Measurements from ENCODE around the gene LOXHD1. TPM values are rescaled to one million over a fixed set of nuclear protein-coding genes. Genes with fewer than 3 reads are reported as not detected.

LOXHD1 gene
- total and polyA plus RNA-seq, 4 experiments from 2014 or later: not detected

DNA sequence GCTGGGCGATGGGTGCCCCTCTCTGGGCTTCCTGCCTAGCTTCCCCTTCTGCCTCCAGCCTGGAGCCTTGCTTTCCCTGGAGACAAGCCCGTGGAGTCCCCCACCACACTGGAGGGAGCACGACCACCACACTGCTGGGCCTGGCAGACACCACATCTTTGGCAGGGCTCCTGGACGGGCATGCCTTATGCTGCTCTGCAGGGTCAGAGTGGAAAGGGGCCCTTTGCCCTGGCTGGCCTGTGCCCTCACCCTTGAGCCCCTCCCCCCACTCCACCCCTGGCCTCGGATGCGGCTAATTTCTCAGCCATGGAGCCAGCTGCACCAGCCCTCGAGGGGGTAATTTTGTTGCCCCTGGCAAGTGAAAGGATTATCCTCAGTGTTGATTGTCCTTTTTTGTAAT, 194.5 kb downstream of the LOXHD1 start:
- no peak for DNase-seq
- H3K9me3 Mint-ChIP-seq: peaks cover 0 to 2% (median 0%) of the 10 kb centered on the region in 8 donors
- H3K27me3 ChIP-seq (ENCODE audit: insufficient read depth, low read length): no peaks in the 10 kb centered on the region
- H3K9me3 ChIP-seq (ENCODE audit: control insufficient read depth in 1 of 2, low read length in 2 of 2): no peaks in the 10 kb centered on the region
- POLR2A ChIA-PET (ENCODE audit: partially characterized antibody): interaction anchor here (0.6 kb wide), 1 partner anchor 290 kb away, joined by 3 read pairs; no protein-coding TSS in a partner anchor
- intact Hi-C loops (cut with micrococcal nuclease): no loop called here
- H3K4me1 ChIP-seq (ENCODE audit: insufficient read depth, low read length): no peaks in the 10 kb centered on the region
- no peaks in the 10 kb centered on the region for H3K36me3 Mint-ChIP-seq
- no peak overlapping the region for H3K4me3 ChIP-seq (ENCODE audit: low read length in 2 of 2)
- CTCF ChIA-PET (ENCODE audit: partially characterized antibody): no interaction called here
- H3K36me3 ChIP-seq (ENCODE audit: insufficient read depth, low read length): no peaks in the 10 kb centered on the region
- no peak overlapping the region for H3K27ac ChIP-seq (ENCODE audit: low read depth, low read length)
- H3K4me1 Mint-ChIP-seq: no peaks in the 10 kb centered on the region
- peaks cover 6 to 10% of the 10 kb centered on the region in 2 donors for H3K27me3 Mint-ChIP-seq
- H3K27ac Mint-ChIP-seq: no peak overlapping the region
- no peak overlapping the region for H3K4me3 Mint-ChIP-seq

DNA sequence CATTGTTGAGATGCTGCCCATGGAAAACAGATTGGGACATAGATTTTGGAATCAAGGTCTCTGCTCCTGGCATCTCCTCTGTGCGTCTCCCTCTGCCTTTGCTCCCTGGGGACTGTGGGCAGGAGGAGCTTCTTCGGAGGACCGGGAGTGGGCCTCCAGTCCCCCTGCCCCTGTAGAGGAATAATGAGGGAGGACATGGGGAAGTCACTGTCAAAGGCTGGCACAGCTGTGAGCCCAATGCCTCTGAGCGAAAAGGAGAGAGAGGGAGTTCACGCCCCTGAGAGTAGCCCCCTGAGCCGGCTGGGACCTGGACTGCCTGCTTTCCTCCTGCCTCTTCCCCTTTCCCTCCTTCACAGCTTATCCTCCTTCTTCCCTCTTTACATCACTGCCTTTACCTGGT, 195.0 kb downstream of the LOXHD1 start:
- ChIA-PET POLR2A (ENCODE audit: partially characterized antibody) (no interaction called here), CTCF (ENCODE audit: partially characterized antibody) (interaction anchor here (0.8 kb wide), 1 partner anchor 196 kb away, joined by 3 read pairs; no protein-coding TSS in a partner anchor)
- Histone ChIP-seq H3K27ac (ENCODE audit: low read depth, low read length) (no peak overlapping the region), H3K36me3 (ENCODE audit: insufficient read depth, low read length) (no peaks in the 10 kb centered on the region), H3K9me3 (ENCODE audit: control insufficient read depth in 1 of 2, low read length in 2 of 2) (no peaks in the 10 kb centered on the region), H3K4me3 (ENCODE audit: low read length in 2 of 2) (no peak overlapping the region), H3K27me3 (ENCODE audit: insufficient read depth, low read length) (no peaks in the 10 kb centered on the region), H3K4me1 (ENCODE audit: insufficient read depth, low read length) (no peaks in the 10 kb centered on the region)
- intact Hi-C loops (cut with micrococcal nuclease): no loop called here
- H3K27me3 Mint-ChIP-seq: peaks cover 6 to 11% of the 10 kb centered on the region in 2 donors
- no peak for DNase-seq
- H3K9me3 Mint-ChIP-seq: peaks cover 0 to 2% (median 0%) of the 10 kb centered on the region in 8 donors
- H3K27ac Mint-ChIP-seq: no peak overlapping the region
- no peak overlapping the region for H3K4me3 Mint-ChIP-seq
- no peaks in the 10 kb centered on the region for H3K4me1 Mint-ChIP-seq
- no peaks in the 10 kb centered on the region for H3K36me3 Mint-ChIP-seq

DNA sequence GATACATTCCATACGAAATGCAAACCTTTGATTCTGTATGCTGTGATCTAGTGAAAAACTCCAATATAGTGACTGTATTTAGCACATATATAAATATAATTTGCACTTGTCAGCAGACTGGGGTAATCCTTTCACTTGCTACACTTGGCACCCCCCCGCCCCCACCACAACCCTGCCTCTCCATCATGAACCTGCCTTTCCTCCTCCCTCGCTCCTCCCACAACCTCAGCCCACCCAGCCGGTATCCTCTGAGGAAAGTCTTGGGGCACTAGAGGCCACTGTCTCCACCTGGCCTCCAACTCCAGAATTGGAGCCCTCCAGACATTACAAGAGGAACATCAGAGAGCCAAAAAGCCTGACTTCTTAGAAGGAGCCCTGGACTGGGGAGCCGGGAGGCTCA, 196.3 kb downstream of the LOXHD1 start:
- ChIA-PET CTCF (ENCODE audit: partially characterized antibody) (interaction anchor here (1.1 kb wide), 1 partner anchor 25 kb away, joined by 3 read pairs; no protein-coding TSS in a partner anchor), POLR2A (ENCODE audit: partially characterized antibody) (no interaction called here)
- Mint-ChIP-seq H3K9me3 (peaks cover 0 to 2% (median 0%) of the 10 kb centered on the region in 8 donors), H3K27me3 (peaks cover 6 to 11% of the 10 kb centered on the region in 2 donors), H3K27ac (no peak overlapping the region), H3K4me3 (no peak overlapping the region), H3K36me3 (no peaks in the 10 kb centered on the region), H3K4me1 (no peaks in the 10 kb centered on the region)
- Histone ChIP-seq H3K27me3 (ENCODE audit: insufficient read depth, low read length) (no peaks in the 10 kb centered on the region), H3K4me1 (ENCODE audit: insufficient read depth, low read length) (no peaks in the 10 kb centered on the region), H3K9me3 (ENCODE audit: control insufficient read depth in 1 of 2, low read length in 2 of 2) (no peaks in the 10 kb centered on the region), H3K36me3 (ENCODE audit: insufficient read depth, low read length) (no peaks in the 10 kb centered on the region), H3K27ac (ENCODE audit: low read depth, low read length) (no peak overlapping the region), H3K4me3 (ENCODE audit: low read length in 2 of 2) (no peak overlapping the region)
- intact Hi-C loops (cut with micrococcal nuclease): no loop called here
- no peak for DNase-seq

DNA sequence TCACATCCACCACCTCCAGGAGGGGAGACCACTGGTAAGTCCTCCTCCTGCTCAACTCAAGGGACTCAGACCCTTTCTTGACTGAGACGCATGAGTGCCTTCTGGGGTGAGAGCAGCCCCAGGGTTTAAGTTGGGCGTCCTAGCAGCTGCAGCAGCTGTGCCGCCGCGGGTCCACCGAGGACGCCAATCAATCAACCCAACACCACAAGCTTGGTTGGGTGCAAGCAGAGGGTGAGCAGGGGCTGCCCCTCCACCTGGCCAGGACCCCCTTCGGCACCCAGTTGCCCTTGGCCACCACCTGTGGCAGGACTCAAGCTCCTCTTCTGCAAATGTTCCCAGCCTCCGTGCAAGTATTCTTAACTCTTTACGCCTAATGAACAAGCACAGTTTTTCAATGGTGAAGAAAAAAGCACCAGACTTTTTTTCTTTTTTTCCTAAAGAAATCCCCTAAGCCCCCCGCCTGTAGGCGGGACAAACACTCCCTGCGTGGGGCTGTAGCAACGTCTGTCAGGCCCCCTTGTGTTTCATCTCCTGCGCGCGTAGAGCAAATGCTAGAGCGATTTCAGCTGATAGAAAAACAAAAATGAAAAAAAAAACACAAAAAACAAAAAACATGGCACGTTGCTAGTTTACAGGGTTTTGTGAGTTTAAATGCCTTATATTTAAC, 197.1 kb downstream of the LOXHD1 start:
- no peaks in the 10 kb centered on the region for H3K27me3 ChIP-seq (ENCODE audit: insufficient read depth, low read length)
- Mint-ChIP-seq H3K4me1 (no peaks in the 10 kb centered on the region), H3K27ac (no peak overlapping the region), H3K27me3 (peaks cover 4 to 8% of the 10 kb centered on the region in 2 donors), H3K9me3 (peaks cover 0 to 2% (median 0%) of the 10 kb centered on the region in 8 donors), H3K36me3 (no peaks in the 10 kb centered on the region), H3K4me3 (no peak overlapping the region)
- H3K9me3 ChIP-seq (ENCODE audit: control insufficient read depth in 1 of 2, low read length in 2 of 2): no peaks in the 10 kb centered on the region
- DNase-seq: no peak
- H3K4me1 ChIP-seq (ENCODE audit: insufficient read depth, low read length): no peaks in the 10 kb centered on the region
- ChIA-PET POLR2A (ENCODE audit: partially characterized antibody) (no interaction called here), CTCF (ENCODE audit: partially characterized antibody) (interaction anchor here (1.1 kb wide), 1 partner anchor 24 kb away, joined by 3 read pairs; no protein-coding TSS in a partner anchor)
- no peak overlapping the region for H3K4me3 ChIP-seq (ENCODE audit: low read length in 2 of 2)
- H3K36me3 ChIP-seq (ENCODE audit: insufficient read depth, low read length): no peaks in the 10 kb centered on the region
- no peak overlapping the region for H3K27ac ChIP-seq (ENCODE audit: low read depth, low read length)
- intact Hi-C loops (cut with micrococcal nuclease): no loop called here

DNA sequence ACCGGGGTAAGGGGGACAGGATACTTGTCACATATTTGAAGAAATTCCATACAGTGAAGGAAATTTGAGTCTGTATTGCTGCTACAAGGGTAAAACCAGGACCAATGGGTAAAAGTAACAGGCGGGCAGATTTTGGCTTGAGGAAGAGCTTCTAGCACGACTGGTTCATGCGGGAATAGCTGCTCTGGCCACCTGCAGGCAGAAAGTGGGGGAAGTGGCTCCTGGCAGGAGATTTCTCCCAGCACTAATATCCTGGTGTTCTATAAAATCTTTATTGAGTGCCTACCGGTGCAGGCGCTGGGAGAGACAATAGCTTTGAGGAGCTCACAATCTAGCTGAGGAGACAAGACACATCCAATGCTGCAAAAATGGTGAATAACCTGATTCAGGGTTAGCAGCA, 198.5 kb downstream of the LOXHD1 start:
- ChIA-PET POLR2A (ENCODE audit: partially characterized antibody) (no interaction called here), CTCF (ENCODE audit: partially characterized antibody) (interaction anchor here (0.9 kb wide), 1 partner anchor 8 kb away, joined by 3 read pairs; no protein-coding TSS in a partner anchor)
- H3K9me3 ChIP-seq (ENCODE audit: control insufficient read depth in 1 of 2, low read length in 2 of 2): no peaks in the 10 kb centered on the region
- H3K4me1 Mint-ChIP-seq: no peaks in the 10 kb centered on the region
- no peak overlapping the region for H3K27ac Mint-ChIP-seq
- no peak overlapping the region for H3K4me3 Mint-ChIP-seq
- no peaks in the 10 kb centered on the region for H3K4me1 ChIP-seq (ENCODE audit: insufficient read depth, low read length)
- H3K4me3 ChIP-seq (ENCODE audit: low read length in 2 of 2): no peak overlapping the region
- no peaks in the 10 kb centered on the region for H3K36me3 ChIP-seq (ENCODE audit: insufficient read depth, low read length)
- no peaks in the 10 kb centered on the region for H3K27me3 ChIP-seq (ENCODE audit: insufficient read depth, low read length)
- H3K27me3 Mint-ChIP-seq: peaks cover 3 to 4% of the 10 kb centered on the region in 2 donors
- peaks cover 0 to 2% (median 0%) of the 10 kb centered on the region in 8 donors for H3K9me3 Mint-ChIP-seq
- intact Hi-C loops (cut with micrococcal nuclease): no loop called here
- H3K36me3 Mint-ChIP-seq: no peaks in the 10 kb centered on the region
- H3K27ac ChIP-seq (ENCODE audit: low read depth, low read length): no peak overlapping the region
- DNase-seq: no peak

DNA sequence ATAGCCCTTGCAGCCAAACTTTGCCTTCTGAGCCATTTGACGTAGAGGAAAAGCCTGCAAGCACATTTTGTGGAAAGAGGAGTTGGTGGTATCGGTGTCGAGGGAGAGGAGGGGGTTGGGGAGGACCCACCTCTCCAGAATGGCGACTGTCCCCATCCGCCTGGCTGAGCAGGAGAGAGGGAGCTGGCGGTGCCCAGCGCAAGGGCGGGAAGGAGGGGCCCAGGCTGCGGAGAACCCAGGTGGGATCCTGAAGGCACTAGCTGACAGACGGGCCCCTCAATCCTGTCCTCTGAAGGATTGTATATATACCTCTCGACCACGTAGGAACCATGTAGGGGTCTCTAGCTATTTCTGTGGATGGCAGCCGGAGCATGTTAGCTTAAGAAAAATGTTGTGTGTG, 200.3 kb downstream of the LOXHD1 start:
- intact Hi-C loops (cut with micrococcal nuclease): no loop called here
- Histone ChIP-seq H3K4me1 (ENCODE audit: insufficient read depth, low read length) (no peaks in the 10 kb centered on the region), H3K27ac (ENCODE audit: low read depth, low read length) (no peak overlapping the region), H3K4me3 (ENCODE audit: low read length in 2 of 2) (no peak overlapping the region), H3K36me3 (ENCODE audit: insufficient read depth, low read length) (no peaks in the 10 kb centered on the region), H3K27me3 (ENCODE audit: insufficient read depth, low read length) (no peaks in the 10 kb centered on the region), H3K9me3 (ENCODE audit: control insufficient read depth in 1 of 2, low read length in 2 of 2) (no peaks in the 10 kb centered on the region)
- no peak for DNase-seq
- Mint-ChIP-seq H3K4me1 (no peaks in the 10 kb centered on the region), H3K27ac (no peak overlapping the region), H3K9me3 (peaks cover 0 to 2% (median 0%) of the 10 kb centered on the region in 8 donors), H3K4me3 (no peak overlapping the region), H3K27me3 (peaks cover 3 to 9% of the 10 kb centered on the region in 2 donors), H3K36me3 (no peaks in the 10 kb centered on the region)
- ChIA-PET POLR2A (ENCODE audit: partially characterized antibody) (no interaction called here), CTCF (ENCODE audit: partially characterized antibody) (no interaction called here)

DNA sequence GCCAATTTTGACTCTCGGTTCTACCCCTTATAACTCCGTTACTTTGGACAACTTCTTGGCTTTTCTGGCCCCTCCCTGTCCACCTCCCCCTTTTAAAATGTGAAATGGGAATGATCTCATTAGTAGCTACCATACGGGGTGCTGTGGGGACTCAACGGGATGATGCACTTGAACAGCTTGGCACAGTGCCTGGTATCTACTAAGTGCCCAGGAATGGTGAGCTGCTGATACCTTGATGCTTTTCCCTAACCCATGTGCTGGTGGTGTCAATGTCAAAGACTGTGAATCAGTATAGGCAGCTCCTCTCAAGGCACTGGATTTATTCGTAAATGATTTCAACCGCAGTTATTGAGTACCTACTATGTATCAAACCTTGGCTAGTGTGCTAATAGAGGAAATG, 204.2 kb downstream of the LOXHD1 start:
- Histone ChIP-seq H3K4me1 (ENCODE audit: insufficient read depth, low read length) (no peaks in the 10 kb centered on the region), H3K27ac (ENCODE audit: low read depth, low read length) (no peak overlapping the region), H3K27me3 (ENCODE audit: insufficient read depth, low read length) (no peaks in the 10 kb centered on the region), H3K4me3 (ENCODE audit: low read length in 2 of 2) (no peak overlapping the region), H3K36me3 (ENCODE audit: insufficient read depth, low read length) (no peaks in the 10 kb centered on the region), H3K9me3 (ENCODE audit: control insufficient read depth in 1 of 2, low read length in 2 of 2) (no peaks in the 10 kb centered on the region)
- Mint-ChIP-seq H3K4me1 (no peaks in the 10 kb centered on the region), H3K27me3 (peaks cover 2 to 13% of the 10 kb centered on the region in 2 donors), H3K36me3 (no peaks in the 10 kb centered on the region), H3K27ac (no peak overlapping the region), H3K9me3 (no peaks in the 10 kb centered on the region), H3K4me3 (no peak overlapping the region)
- ChIA-PET POLR2A (ENCODE audit: partially characterized antibody) (no interaction called here), CTCF (ENCODE audit: partially characterized antibody) (no interaction called here)
- intact Hi-C loops (cut with micrococcal nuclease): no loop called here
- no peak for DNase-seq

Measured in CD4-positive, alpha-beta memory T cell (primary cell).